HG03469 (cell line): ENCODE data around the gene TUBA1B.
"Not testable (repeated sequence)": the region's sequence is repeated elsewhere in the genome, so short reads cannot be mapped to it uniquely, and the experiment has no call there.

Source experiments
- ATAC-seq: cut with Tn5 transposase; IDR thresholded peaks from one replicate; pipeline ENCODE4 v1.9.1; 2021; ENCODE audit warnings: mild to moderate bottlenecking, moderate library complexity, moderate number of reproducible peaks; ENCODE audit not compliant: unreplicated experiment

The TUBA1B gene

DNA sequence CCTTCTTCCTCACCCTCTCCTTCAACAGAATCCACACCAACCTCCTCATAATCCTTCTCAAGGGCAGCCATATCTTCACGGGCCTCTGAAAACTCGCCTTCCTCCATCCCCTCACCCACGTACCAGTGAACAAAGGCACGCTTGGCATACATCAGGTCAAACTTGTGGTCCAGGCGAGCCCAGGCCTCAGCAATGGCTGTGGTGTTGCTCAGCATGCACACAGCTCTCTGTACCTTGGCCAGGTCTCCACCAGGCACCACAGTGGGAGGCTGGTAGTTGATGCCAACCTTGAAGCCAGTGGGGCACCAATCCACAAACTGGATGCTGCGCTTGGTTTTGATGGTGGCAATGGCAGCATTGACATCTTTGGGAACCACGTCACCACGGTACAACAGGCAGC lies 3.2 kb downstream of the TUBA1B start:
- ATAC-seq: not testable (repeated sequence)

DNA sequence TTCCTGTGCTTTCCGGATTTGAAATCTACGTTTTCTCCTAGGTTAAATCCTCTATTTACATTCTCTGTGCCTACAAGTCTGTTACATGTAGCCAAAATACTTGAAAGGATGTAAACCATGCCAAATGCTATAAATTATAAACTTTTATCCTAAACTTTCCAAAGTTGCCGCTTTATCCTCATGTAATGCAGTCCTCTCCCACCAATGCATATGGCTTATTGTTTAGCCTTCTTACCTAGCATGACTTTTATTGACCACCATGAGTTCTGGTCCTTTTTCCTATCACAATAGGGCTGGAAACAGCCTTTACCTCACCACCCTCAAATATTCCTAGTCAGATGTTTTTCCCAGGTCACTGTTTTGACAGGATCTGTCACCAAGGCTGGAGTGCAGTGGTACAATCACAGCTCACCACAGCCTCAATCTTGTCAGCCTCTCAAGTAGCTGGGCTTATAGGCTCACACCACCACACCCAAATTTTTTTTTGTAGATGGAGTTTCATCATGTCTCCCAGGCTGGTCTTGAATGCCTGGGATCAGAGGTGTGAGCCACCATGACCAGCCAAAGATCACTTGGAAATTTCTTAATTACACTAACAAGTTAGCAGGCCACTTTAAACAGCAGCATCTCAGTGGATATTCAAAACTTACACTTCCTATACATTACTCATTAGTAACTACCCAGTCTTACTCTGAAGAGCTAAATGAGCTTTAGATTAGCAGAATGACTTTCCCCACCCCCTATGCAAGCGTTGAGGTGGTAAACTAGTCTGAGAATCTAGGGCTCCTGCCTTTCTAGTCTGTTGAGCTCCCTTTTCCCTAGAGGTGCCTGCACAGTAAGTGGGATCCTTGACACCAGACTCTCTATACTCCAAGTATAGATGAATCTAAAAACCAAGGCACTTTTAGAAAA lies 4.1 kb downstream of the TUBA1B start:
- ATAC-seq: no peak

- ATAC-seq: no peak
Measured at GRCh38 chr12:49121047-49121696, 10.0 kb downstream of the TUBA1B start.

- ATAC-seq: no peak
Measured at GRCh38 chr12:49111206-49111605, 20.0 kb downstream of the TUBA1B start.

DNA sequence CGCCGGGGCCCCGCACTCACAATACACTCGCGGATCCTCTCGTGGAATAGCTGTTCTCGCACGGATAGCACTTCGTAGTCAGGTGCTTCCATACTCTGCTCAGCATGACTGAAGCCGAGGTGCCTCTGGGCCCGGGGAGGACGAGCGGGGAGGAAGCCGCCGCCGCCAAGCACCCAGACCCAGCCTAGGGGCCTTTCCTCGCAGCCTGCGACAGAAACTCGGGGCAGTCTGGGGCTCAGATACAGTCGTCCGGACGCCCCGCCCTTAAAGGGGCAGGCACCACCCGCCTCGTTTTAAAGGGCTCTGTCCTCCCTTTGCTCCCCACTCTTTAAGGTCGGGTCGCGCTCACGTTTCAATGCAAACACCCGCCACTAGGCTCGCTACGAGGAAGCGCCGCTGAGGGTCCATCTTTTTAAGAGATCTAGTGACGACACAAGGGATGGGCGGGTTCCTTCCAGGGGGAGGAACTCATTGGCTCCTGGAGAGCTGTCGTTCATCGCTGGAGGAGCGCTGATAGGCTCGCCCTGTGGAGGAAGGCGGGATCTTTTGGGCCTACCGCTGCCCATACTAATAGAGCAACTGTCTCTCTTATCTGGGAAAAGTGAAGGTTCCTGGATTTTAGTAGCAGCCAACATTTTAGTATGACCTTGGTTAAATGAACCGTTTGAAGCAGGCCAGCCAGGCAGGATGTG lies 20.6 kb downstream of the TUBA1B start, which contains the start of gene LMBR1L:
Gene LMBR1L, minus strand, starts transcription at position 384 of the 692 bp plus-strand sequence. Its CDS starts 292 bp downstream, at position 92.
- peak; percentile 97 for ATAC-seq

GRCh38 chr12:49109641-49110463 lies 21.3 kb downstream of the TUBA1B start:
- ATAC-seq: no peak

GRCh38 chr12:49108958-49109404 lies 22.2 kb downstream of the TUBA1B start:
- no peak for ATAC-seq

GRCh38 chr12:49105504-49106084 lies 25.6 kb downstream of the TUBA1B start:
- ATAC-seq: no peak

DNA sequence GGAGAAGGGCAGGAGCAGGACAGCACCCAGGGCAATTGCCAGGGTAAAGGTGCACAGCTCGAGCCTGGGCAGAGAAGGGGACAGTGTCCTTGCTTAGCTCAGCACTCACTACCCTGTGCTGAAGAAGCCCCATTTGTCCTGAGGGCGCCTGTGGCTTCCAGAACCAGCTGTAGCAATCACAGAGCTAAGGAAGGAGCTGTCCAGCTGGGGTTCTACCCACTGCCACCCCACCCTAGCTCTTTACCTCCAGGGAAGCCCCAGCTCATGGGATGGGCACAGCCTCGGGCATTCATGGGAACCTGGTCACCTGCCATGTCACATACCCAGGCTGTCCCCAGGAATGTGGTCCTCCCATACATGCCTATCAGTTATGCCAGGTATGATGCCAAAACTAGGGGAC lies 26.4 kb downstream of the TUBA1B start:
- ATAC-seq: no peak

- no peak for ATAC-seq
Measured at GRCh38 chr12:49100380-49100779, 30.8 kb downstream of the TUBA1B start.

DNA sequence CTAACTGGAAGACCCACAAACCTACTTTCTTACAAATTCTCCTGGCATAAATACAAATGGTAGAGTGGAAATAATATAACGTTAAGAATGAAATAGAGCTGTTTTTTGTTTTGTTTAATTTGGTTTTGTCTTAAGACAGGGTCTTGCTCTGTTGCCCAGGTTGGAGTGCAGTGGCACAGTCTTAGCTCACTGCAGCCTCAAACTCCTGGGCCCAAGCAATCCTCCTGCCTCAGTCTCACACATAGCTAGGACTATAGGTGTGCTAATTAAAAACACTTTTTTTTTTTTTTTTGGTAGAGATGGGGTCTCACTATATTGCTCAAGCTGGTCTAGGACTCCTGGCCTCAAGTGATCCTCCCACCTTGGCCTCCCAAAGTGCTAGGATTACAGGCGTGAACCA lies 32.5 kb downstream of the TUBA1B start:
- ATAC-seq: no peak

- ATAC-seq: no peak
Measured at GRCh38 chr12:49098035-49098451, 33.2 kb downstream of the TUBA1B start.

GRCh38 chr12:49097381-49097780 lies 33.8 kb downstream of the TUBA1B start:
- ATAC-seq: no peak

DNA sequence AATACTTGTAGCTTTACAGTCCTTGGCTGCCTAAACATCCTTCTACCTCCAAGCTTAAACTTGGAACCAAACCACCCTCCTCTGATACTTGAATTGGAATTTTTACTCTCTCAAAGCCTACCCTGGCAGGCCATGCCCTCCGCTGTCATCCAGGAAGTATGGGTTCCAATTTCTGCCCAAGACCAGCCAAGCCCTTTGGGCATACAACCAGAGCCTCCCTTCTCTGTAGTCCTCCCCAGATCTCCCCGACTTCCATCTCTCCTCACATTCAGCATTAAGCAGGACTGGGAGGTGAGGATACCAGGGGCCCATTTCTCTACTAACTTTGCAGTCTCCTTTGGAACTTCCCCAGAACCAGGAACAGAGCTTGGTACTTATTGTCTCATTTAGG lies 36.2 kb downstream of the TUBA1B start:
- ATAC-seq: no peak

DNA sequence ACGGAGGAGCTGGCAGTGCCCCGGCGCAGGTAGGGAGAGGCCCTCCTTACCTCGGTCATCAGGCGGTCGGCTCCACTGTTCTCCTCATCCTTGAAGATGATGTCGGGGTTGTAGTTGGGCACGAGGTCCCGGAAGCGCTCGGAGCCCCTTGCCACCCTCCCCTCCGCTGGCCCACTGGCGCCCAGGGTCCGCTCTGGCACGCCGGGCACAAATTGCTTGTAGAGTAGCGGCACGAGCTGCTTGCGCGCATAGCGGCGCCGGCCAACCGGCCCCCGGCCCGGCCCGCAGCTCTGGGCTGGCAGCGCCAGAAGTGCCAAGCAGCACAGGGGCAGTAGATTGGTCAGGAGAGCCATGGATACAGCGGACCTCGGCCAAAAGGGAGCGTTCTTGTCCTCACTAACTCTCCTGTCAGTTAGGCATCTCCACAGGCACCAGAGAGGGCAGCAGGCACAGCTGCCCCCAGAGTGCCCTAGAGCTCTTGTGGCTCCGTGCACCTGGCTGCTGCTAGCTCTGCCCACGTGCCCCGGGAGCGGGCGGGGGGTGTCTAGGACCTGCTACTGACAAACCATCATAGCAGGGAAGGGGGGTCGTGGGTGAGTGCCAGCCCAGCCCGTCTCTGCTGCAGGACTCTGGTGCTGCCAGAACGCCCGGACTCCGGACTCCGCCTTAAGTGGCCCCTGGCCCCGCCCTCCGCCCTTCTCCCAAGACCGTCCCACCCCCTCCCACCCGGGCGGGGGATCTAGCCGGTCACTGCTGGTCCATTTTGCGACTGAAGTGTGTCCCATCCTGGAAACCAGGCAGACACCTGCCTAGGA lies 36.8 kb downstream of the TUBA1B start, which contains the start of gene DHH:
Gene DHH, minus strand, starts transcription at position 642 of the 815 bp plus-strand sequence. Its CDS starts 289 bp downstream, at position 353.
- no peak for ATAC-seq

DNA sequence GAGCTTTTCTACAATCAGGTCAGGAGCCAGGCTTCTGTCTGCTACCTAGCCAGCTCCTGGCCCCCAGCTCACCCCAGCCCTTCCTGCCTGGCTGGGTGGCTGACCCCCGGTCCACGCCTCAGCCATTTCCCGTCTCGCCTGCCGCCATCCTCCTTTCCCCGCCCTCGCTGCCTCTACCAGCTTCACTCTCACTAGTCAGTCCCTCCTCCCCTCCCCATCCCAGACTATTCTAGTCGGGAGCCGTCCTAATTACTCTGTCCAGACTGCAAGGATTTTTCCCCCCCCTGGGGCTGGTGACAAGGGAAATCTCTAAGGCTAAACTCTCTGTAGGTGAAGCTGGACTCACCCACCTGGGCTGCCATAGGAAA lies 37.4 kb downstream of the TUBA1B start:
- ATAC-seq: no peak

- no peak for ATAC-seq
Measured at GRCh38 chr12:49092816-49093406, 38.3 kb downstream of the TUBA1B start.

DNA sequence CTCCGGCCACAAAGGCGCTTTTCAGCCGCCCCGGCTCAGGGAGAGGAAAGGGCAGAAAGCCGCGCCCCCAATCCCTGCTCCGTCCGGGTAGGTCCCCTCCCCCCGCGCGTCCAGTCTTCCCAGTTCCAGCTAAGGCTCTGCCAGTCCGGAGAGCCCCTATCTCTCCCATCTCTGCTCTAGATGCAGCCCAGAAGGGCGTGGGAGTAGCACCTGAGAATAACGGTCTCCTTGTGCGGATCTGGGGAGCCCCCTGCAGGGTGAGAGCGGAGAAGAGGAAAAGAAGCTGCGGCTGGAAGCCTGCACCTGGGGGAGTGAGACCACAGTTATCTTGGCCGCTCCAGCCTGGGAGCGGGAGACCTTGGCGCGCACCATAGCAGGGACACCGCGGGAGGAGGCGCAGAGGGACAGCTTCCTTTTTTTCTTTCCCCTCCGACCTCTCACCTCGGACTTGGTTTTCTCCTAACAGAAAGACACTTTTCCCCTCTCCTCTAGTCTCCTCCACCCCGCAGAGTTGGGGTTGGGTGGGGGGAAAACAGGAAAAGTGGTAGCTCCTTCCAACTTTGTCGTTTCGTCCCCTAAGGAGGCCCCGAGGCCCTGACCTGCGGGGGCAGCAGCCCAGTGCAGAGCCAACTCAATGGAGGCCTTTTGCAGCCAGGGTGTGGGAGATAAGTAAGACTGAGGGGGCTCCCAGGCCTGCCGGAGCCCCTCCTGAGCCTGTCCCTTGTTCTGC lies 38.9 kb downstream of the TUBA1B start:
- ATAC-seq: no peak
